Central memory CD8-positive, alpha-beta T cell (primary cell): Measurements from ENCODE around the gene ERRFI1.
A peak's percentile ranks its signal among the peaks of the same experiment; 100 is the strongest.
"Not testable (repeated sequence)": the region's sequence is repeated elsewhere in the genome, so short reads cannot be mapped to it uniquely, and the experiment has no call there.

Source experiments
- ATAC-seq: fragments of 150-1000 bp; cut with Tn5 transposase; replicated peaks from 2 replicates; pipeline ENCODE4 v1.10.0; 2022; ENCODE audit warnings: mild to moderate bottlenecking, moderate FRiP score, moderate number of reproducible peaks; ENCODE audit not compliant: poor library complexity, severe bottlenecking; ENCODE audit errors: extremely low read depth
- DNase-seq, 2 donors: peaks; one replicate each; pipeline ENCODE4 v3.0.0; 2021; ENCODE audit warnings: low spot score in 2 of 2
- H3K27ac Mint-ChIP-seq: one replicate; pipeline ENCODE4 v1.8.0; 2022; ENCODE audit warnings: low read depth, mild to moderate bottlenecking, moderate library complexity, mixed read lengths
- H3K27me3 Mint-ChIP-seq: one replicate; pipeline ENCODE4 v1.8.0; 2022; ENCODE audit warnings: mixed read lengths
- H3K36me3 Mint-ChIP-seq: one replicate; pipeline ENCODE4 v1.8.0; 2022; ENCODE audit warnings: mild to moderate bottlenecking, moderate library complexity, mixed read lengths; ENCODE audit not compliant: insufficient read depth
- H3K4me1 Mint-ChIP-seq: one replicate; pipeline ENCODE4 v1.8.0; 2022; ENCODE audit warnings: mixed read lengths
- H3K4me3 Mint-ChIP-seq: one replicate; pipeline ENCODE4 v1.8.0; 2022; ENCODE audit warnings: mild to moderate bottlenecking, moderate library complexity, mixed read lengths
- H3K9me3 Mint-ChIP-seq: one replicate; pipeline ENCODE4 v1.8.0; 2022; ENCODE audit warnings: mixed read lengths

The ERRFI1 gene

GRCh38 chr1:8057779-8058178, 31.7 kb upstream of the ERRFI1 start:
- H3K9me3 Mint-ChIP-seq, H3K4me3 Mint-ChIP-seq, H3K36me3 Mint-ChIP-seq, ATAC-seq, H3K27ac Mint-ChIP-seq, H3K4me1 Mint-ChIP-seq, DNase-seq: not testable (repeated sequence)
- H3K27me3 Mint-ChIP-seq, result peaks cover 15% of the 10 kb centered on the region

DNA sequence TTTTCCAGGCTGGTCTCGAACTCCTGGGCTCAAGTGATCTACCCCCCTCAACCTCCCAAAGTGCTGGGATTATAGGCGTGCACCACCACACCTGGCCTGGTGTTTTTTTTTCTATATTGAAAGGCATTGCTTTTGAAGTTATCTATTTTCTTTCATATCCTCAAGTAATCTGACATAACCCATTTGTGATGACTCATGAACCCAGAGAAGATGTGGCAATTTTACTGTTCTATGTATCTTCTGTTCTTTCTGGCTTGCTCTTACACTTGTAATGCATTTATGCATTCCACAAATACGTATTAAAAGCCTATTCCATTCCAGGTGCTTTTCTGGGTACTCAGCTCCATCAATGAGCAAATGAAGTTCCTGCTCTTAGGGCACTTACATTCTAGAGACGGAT, 29.9 kb upstream of the ERRFI1 start:
- Mint-ChIP-seq H3K27ac (no peak overlapping the region), H3K4me3 (no peak overlapping the region)
- no peak for DNase-seq

DNA sequence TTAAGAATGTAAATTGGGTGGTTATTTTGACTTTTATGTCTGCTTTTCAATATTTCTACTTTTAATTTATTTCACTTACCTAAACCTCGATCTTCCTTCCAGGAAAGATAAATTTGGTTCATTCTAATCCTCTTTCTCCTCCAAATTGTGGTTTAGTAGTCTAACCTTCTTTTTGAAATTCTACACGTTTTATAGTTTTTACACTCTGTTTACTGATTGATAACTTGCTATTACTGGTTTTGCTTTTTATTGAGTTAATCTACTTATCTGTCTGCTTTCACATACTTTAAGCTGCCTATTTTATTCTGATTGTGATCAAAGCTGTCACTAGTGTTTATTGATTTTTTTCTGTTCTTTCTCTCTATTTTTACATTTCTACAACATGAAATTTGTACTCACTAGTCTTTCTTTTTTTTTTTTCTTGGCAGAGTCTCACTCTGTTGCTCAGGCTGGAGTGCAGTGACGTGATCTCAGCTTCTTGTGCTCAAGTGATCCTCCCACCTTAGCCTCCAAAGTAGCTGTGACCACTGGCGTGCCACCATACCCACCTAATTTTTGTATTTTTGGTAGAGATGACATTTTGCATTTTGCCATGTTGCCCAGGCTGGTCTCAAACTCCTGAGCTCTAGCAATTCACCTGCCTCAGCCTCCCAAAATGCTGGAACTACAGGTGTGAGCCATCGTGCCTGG, 27.9 kb upstream of the ERRFI1 start:
- ATAC-seq, result no peak
- Mint-ChIP-seq H3K27me3 (peaks cover 15% of the 10 kb centered on the region), H3K9me3 (no peaks in the 10 kb centered on the region), H3K4me1 (no peaks in the 10 kb centered on the region), H3K36me3 (no peaks in the 10 kb centered on the region), H3K27ac (no peak overlapping the region), H3K4me3 (no peak overlapping the region)
- no peak for DNase-seq

More for the DNA sequence above, 29.9 kb upstream of the ERRFI1 start:
- no peak for ATAC-seq
- no peaks in the 10 kb centered on the region for H3K36me3 Mint-ChIP-seq
- no peaks in the 10 kb centered on the region for H3K9me3 Mint-ChIP-seq
- no peaks in the 10 kb centered on the region for H3K4me1 Mint-ChIP-seq
- peaks cover 15% of the 10 kb centered on the region for H3K27me3 Mint-ChIP-seq

DNA sequence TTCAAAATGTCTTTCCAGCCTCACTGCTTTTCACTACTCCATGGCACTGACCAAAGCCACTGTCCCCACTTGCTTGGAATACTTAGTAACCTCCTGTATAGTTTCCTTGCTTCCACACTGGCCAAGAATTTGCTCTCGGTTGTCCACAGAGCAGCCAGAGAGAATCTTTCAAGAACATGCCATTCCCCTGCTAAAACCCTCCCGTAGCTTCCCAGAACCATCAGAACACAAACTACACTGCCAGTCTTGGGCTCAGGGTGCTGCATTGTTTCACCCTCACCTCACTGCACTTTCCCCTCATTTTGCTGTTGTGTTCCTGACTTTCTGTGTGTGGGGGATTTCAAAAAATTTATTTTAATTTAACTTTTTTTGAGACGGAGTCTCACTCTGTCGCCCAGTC, 25.5 kb upstream of the ERRFI1 start:
- H3K27me3 Mint-ChIP-seq, result peaks cover 9% of the 10 kb centered on the region
- no peaks in the 10 kb centered on the region for H3K36me3 Mint-ChIP-seq
- H3K4me3 Mint-ChIP-seq, result no peak overlapping the region
- H3K27ac Mint-ChIP-seq, result no peak overlapping the region
- H3K4me1 Mint-ChIP-seq, result no peaks in the 10 kb centered on the region
- ATAC-seq (no peak), DNase-seq (no peak)
- no peaks in the 10 kb centered on the region for H3K9me3 Mint-ChIP-seq

DNA sequence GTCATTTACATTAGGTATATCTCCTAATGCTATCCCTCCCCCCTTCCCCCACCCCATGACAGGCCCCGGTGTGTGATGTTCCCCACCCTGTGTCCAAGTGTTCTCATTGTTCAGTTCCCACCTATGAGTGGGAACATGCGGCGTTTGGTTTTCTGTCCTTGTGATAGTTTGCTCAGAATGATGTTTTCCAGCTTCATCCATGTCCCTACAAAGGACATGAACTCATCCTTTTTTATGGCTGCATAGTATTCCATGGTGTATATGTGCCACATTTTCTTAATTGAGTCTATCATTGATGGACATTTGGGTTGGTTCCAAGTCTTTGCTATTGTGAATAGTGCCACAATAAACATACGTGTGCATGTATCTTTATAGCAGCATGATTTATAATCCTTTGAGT, 23.1 kb upstream of the ERRFI1 start:
- not testable (repeated sequence) for ATAC-seq, H3K27ac Mint-ChIP-seq

DNA sequence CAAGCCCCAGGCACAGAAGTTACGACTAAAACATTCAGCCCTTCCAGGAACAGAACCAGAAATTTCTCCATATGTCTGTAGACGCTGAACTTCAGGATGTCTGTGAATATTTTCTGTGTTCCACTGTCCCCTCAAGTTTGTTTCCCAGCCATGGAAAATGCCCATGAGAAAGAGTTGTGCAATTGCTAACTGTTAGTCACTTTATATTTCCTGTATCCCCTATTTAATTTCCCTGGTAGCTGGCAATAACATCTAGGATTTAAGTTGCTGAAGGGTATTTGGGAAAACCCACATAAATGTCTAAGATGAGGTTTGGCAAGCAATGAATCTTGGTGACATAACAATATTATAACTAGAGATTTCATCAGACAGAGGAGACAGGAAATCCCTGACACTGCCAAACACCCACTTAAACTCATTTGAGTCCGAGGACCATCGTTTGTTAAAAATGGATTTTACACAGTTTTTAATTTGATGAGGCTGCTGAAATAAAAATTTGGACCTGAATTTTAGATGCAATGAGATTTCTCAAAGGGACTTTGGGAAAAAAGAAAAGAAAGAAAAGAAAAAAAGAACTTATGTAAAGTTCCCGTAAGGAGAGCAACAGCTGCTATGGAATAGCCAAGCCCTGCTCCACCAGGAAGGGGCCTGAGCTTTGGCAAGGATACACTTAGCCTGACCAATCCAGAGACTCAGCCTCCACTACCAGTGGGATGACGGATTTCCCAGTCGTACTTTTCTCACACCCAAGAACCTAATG, 21.8 kb upstream of the ERRFI1 start:
- Mint-ChIP-seq H3K4me1 (no peaks in the 10 kb centered on the region), H3K27me3 (no peaks in the 10 kb centered on the region), H3K9me3 (no peaks in the 10 kb centered on the region), H3K36me3 (no peaks in the 10 kb centered on the region), H3K4me3 (no peak overlapping the region), H3K27ac (no peak overlapping the region)
- DNase-seq (no peak), ATAC-seq (no peak)

More for the DNA sequence above, 23.1 kb upstream of the ERRFI1 start:
- not testable (repeated sequence) for H3K9me3 Mint-ChIP-seq, H3K4me1 Mint-ChIP-seq, DNase-seq, H3K27me3 Mint-ChIP-seq, H3K4me3 Mint-ChIP-seq, H3K36me3 Mint-ChIP-seq

DNA sequence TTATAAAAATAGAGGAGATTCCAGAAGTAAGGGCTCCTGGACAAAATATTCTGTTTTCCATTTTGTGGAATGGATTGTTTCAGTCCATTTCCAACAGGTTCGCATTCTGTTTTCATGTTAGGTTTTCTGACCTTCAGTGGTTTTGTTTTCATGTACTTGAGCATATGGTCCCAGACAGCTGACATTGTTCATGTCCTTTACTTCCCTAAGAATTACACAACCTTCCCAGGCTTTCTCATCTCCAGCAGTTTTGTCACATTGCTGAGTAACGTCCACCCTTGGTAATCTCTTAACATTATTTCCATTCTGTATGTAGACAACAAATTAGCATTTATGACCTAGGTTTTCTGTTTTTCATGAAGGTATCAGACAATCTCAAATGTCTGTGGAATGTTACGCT, 21.0 kb upstream of the ERRFI1 start:
- Mint-ChIP-seq H3K27ac (no peak overlapping the region), H3K4me3 (no peak overlapping the region), H3K9me3 (peaks cover 3% of the 10 kb centered on the region), H3K27me3 (no peaks in the 10 kb centered on the region), H3K36me3 (no peaks in the 10 kb centered on the region), H3K4me1 (no peaks in the 10 kb centered on the region)
- ATAC-seq, result no peak
- DNase-seq, result no peak

DNA sequence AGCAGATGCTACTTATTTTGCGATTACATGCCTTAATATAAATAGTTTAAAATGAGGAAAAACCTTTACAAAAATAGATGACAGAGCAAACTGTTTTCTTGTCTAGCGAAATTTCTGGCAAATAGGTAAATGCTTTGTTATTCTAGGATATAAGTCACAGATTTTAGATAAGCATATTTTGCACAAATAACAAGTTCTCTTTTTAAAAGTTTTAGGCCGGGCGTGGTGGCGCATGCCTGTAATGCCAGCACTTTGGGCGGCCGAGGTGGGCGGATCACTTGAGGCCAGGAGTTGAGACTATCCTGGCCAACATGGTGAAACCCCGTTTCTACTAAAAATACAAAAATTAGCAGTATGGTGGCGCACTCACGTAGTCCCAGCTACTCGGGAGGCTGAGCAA, 20.3 kb upstream of the ERRFI1 start:
- H3K4me3 Mint-ChIP-seq, result no peak overlapping the region
- DNase-seq (no peak), ATAC-seq (no peak)
- H3K36me3 Mint-ChIP-seq, result no peaks in the 10 kb centered on the region
- H3K27ac Mint-ChIP-seq, result no peak overlapping the region
- H3K9me3 Mint-ChIP-seq, result peaks cover 10% of the 10 kb centered on the region
- no peaks in the 10 kb centered on the region for H3K27me3 Mint-ChIP-seq
- no peaks in the 10 kb centered on the region for H3K4me1 Mint-ChIP-seq

DNA sequence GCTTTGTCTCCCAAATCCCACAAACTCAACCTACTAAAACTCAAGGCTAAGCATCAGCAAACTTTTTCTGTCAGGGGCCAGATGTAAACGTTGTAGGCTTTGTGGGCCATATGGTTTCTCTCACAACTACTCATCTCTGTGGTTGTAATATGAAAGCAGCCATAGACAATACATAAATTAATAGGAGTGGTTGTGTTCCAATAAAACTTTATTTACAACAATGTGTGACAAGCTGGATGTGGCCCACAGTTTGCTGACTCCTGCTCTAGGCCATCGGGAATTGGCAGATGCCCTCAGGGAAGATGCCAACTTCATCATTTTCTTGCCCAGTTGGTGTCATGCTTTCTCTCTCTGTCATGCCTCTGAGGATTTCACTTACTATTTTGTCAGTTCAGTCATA, 17.5 kb upstream of the ERRFI1 start:
- Mint-ChIP-seq H3K4me1 (no peaks in the 10 kb centered on the region), H3K36me3 (no peaks in the 10 kb centered on the region), H3K27ac (no peak overlapping the region), H3K4me3 (no peak overlapping the region), H3K27me3 (no peaks in the 10 kb centered on the region), H3K9me3 (peaks cover 10% of the 10 kb centered on the region)
- ATAC-seq, result no peak
- DNase-seq, result no peak

GRCh38 chr1:8042134-8042533, 16.0 kb upstream of the ERRFI1 start:
- no peaks in the 10 kb centered on the region for H3K27me3 Mint-ChIP-seq
- H3K27ac Mint-ChIP-seq, result no peak overlapping the region
- no peaks in the 10 kb centered on the region for H3K36me3 Mint-ChIP-seq
- ATAC-seq, result no peak
- no peak overlapping the region for H3K4me3 Mint-ChIP-seq
- H3K4me1 Mint-ChIP-seq, result no peaks in the 10 kb centered on the region
- peaks cover 10% of the 10 kb centered on the region for H3K9me3 Mint-ChIP-seq
- no peak for DNase-seq

DNA sequence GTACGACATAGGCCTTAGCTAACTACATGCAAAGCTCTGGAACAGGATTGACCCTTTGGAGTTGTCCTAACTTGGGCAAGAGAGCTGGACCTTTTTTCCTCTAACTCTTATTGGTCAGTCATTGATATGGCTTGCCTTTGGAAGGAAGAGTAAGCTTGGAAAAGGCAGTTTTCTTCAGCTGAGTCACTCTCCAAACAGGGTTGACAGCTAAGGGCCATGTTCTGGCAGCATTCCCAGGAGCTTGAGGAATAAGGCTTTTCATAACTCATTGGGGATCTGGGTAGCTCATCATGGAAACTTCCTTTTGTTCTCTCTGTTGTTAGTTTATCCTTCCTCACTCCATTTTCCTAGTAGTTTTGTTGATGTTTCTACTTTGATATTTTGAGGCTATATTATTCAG, 14.5 kb upstream of the ERRFI1 start:
- DNase-seq (no peak), ATAC-seq (no peak)
- no peak overlapping the region for H3K27ac Mint-ChIP-seq

GRCh38 chr1:8039071-8039470, 13.0 kb upstream of the ERRFI1 start:
- Mint-ChIP-seq H3K36me3 (peaks cover 2% of the 10 kb centered on the region), H3K27me3 (no peaks in the 10 kb centered on the region), H3K4me1 (no peaks in the 10 kb centered on the region), H3K9me3 (peaks cover 10% of the 10 kb centered on the region), H3K4me3 (no peak overlapping the region), H3K27ac (no peak overlapping the region)
- ATAC-seq (no peak), DNase-seq (no peak)

More for the DNA sequence above, 14.5 kb upstream of the ERRFI1 start:
- Mint-ChIP-seq H3K36me3 (no peaks in the 10 kb centered on the region), H3K4me1 (no peaks in the 10 kb centered on the region), H3K9me3 (peaks cover 10% of the 10 kb centered on the region), H3K27me3 (no peaks in the 10 kb centered on the region), H3K4me3 (no peak overlapping the region)

DNA sequence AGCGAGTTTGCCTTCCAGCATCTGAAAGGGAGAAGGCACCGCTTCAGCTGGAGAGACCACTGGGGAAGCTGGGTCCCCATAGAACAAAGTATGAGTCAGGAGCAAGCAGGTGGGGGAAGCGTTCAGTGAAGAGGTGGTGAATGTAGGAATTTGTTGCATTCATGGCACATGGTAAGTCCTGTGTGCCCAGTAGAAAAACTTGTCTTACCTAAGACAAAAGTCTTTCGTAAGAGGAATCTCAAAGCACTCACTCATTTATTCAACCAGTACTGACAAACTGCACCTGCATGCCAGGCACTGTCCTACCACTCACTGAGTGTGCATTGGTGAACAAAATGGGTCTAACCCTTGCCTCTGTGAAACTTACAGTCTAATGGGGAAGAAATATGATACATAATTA, 9.2 kb upstream of the ERRFI1 start:
- Mint-ChIP-seq H3K4me1 (no peaks in the 10 kb centered on the region), H3K27me3 (no peaks in the 10 kb centered on the region), H3K4me3 (no peak overlapping the region), H3K27ac (peak overlapping the region; percentile 17), H3K9me3 (no peaks in the 10 kb centered on the region), H3K36me3 (peaks cover 2% of the 10 kb centered on the region)
- DNase-seq (no peak), ATAC-seq (no peak)
